HTERT RPE-1 (cell line): ENCODE data around the gene FAM25G.
"Not testable (repeated sequence)": the region's sequence is repeated elsewhere in the genome, so short reads cannot be mapped to it uniquely, and the experiment has no call there.

Source experiments
- in situ Hi-C: fragments of 300-500 bp; cut with MboI; formaldehyde crosslinking; loops from 4 replicates; pipeline ENCODE4 v1.14.3; 2020; ENCODE audit warnings: low sequenced_read_pairs

FAM25G gene

DNA sequence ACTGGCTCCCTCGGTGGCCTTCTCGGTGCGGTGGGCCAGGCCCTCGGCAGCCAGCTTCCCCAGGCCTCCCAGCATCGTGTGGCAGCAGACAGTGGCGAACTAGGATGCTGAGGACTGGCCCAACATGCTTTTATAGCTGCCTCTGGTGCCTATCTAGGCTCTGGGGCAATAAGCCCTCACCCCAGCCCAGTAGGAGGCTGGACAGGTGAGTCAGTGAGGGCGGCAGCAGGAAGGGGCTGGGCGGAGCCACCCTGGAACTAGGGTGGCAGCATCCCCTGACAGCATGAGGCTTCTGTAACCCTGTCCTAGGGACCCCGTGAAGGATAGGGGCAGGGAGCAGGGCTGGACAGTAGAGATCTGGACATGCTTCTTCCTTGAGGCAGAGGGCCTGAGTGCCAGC lies at the start of gene FAM25G:
Gene FAM25G (minus strand): TSS at position 101 of the 400 bp plus-strand sequence. CDS start 26 bp downstream, at position 75.
- in situ Hi-C loops = not testable (repeated sequence)

DNA sequence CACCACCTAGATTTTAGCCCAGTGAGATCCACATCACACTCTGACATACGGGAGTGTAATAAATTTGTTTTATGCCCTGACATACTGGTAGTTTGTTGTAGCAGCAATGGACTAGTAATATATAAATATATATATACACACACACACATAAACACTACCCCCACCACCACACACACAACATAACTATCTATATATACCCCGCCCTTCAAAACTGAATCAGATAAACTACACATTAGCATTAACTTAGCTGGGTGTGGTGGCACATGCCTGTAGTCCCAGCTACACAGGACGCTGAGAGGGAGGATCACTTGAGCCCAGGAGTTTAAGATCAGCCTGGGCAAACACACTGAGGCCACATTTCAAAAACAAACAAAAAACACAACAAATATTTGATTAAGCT lies 44.9 kb upstream of the FAM25G start:
- in situ Hi-C loops = not testable (repeated sequence)

DNA sequence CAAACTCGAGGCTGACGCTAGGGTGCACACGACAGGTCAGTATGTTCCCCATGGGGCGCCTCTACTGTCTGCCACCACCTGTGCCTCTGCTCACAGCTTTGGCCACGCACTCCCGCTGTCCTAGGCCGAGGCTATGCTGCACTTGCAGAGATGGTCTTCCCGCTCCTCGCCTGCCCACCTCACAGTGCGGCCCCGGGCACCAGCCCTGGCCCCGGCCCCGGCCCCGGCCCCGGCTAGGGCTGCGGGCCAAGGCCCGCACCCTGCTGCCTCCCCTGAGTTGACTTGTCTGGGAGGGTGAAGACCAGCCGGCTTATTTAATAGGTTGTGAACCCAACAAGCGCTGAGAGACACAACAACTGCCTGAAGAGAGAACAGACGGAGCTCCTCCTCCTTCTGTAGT lies 32.0 kb upstream of the FAM25G start, which contains the start of gene AGAP9:
Gene AGAP9 (minus strand): TSS at position 164 of the 400 bp plus-strand sequence. CDS start 112 bp downstream, at position 52.
- in situ Hi-C loops = not testable (repeated sequence)

DNA sequence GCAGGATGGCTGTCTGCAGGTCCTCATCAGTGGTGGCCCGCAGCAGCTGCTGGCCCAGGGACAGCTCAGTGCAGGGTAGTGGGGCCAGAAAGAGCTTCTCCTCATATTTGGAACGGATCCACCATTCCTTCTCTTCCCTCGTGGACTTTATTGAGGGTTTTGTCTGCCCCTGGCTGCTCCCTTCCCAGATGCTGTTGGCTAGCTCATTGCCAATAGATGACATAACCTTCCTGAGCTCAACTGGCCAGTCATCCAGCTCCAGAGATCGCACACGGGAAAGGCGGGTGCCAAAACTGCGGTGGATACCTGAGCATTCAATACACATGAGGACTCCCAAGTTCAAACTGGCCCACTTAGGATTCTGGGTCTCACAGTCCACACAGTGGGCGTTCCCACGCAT lies 10.8 kb upstream of the FAM25G start:
- in situ Hi-C loops = not testable (repeated sequence)

DNA sequence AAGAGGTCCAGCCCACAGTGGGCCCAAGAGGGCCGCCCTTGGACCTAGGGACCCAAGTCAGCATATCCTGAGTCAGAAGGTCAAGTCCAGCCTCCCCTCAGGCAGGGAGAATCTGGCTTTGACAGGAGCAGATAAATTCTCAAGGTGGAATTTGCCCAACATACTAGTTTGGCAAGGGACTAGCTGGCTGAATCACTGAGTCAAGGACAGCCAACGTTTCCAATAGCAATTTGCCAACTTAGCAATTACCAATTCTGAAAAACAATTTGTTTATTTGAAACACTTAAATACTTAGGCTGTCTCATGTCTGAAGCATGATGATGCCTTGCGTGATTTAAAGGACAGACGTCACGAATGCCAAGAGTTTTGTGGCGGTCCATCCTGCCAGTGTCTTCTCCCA lies 2.7 kb upstream of the FAM25G start:
- in situ Hi-C loops = not testable (repeated sequence)

DNA sequence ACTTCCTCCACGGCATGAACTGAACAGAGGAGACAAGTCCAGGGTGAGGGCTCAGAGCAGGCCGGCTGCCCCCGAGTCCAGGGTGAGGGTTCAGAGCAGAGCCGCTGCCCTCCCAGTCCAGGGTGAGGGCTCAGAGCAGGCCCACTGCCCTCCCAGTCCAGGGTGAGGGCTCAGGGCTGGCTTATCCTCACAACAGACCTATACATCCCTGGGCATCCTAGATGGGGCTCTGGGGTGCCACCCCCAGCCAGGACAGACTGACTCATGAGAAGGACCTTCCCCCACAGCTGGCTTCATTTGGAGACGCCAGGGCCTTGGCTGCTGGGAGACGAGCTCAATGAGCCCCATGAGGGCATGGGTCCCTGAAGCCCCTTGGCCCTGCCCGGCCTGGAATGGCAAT lies 1.9 kb downstream of the FAM25G start:
- in situ Hi-C loops = not testable (repeated sequence)

DNA sequence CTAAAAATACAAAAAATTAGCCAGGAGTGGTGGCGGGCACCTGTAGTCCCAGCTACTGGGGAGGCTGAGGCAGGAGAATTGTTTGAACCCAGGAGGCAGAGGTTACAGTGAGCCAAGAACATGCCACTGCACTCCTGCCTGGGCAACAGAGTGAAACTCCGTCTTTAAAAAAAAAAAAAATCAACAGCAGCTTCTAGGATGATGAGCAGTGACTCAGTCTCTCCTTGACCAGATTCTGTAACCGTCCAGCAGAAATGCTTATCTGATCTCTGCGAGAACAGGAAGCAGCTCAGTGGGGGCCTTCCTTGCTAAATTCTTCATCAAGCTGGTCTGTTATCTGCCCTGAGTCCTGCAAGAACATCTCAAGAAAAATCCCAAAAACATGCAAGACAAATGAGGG lies 5.6 kb downstream of the FAM25G start:
- in situ Hi-C loops = not testable (repeated sequence)

DNA sequence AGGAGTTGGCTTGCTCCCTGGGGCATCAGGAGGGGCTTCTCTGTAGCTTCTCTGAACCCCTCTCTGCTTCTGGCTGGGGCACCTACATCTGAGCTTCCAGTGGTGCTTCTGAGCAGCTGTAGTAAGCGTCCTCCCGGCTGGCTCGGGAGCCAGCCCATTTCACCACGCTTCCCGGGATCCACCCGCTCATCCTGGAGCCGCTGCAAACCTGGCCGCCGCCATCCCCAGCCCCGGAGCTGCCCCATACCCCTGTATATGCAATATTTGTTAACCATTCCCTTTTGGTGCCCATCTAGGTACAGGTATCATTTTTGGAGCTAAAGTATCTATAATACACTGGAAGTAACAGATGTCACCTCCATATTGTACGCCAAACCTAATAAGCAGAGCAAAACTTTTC lies 6.7 kb downstream of the FAM25G start:
- in situ Hi-C loops = not testable (repeated sequence)

DNA sequence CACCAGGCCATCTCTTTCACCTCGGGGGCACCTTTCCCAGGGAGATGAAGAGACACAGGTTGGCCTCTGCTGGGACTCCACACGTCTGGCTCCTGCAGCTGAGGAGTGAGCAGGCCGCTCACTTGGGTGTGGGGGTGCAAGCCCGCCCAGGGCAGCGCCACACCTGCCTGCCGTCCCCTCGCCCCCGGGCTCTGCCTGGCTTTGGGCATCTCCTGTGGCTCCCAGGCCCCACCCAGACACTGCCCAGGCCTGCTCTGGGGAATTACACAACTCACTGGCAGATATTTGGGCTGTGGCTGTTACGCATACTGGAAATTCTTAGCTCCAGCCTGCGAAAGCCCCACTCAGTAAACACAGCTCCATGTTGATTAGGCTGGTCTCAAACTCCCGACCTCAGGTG lies 7.6 kb downstream of the FAM25G start, which contains the start of gene ANXA8:
Gene ANXA8 (minus strand): TSS at position 193 of the 400 bp plus-strand sequence. CDS start 182 bp downstream, at position 11.
- in situ Hi-C loops = not testable (repeated sequence)

DNA sequence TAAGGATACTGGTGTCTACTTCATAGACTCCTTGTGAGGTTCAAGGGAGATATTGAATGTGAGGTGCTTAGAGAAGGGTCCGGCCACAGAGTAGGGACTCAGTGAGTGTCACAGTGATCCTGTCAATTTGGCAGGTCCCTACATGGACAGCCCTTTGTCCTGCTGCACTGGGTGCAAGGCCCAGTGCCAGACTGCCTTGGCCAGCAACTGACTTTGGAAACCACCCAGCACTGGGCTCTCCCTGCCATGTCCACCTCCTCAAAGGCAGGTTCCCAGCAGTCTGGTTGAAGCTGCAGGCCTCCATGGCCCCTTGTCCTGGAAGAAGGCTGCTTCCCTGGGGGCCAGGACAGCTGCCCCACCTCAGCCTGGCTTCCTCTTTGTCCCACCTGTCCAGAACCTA lies 9.1 kb downstream of the FAM25G start:
- in situ Hi-C loops = not testable (repeated sequence)

DNA sequence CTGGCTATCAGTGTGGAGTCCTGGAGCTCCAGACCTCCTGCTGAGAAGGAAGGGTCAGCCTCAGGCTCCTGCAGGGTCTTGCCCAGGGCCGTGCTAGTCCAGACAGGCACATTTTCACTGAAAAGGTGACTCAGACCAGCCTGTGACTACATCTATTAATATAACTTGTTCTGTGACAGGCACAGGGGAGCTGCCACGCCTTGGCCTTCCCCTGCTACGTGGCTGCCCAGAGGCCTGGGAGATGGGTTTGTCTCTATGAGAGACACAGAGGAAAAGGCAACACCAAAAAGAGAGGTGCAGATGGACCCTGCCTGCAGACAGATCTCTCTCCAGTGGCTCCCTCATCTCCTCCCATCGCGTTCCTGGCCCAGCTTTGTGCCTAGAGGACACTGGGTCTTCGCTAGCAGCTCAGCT lies 9.7 kb downstream of the FAM25G start:
- in situ Hi-C loops = not testable (repeated sequence)

DNA sequence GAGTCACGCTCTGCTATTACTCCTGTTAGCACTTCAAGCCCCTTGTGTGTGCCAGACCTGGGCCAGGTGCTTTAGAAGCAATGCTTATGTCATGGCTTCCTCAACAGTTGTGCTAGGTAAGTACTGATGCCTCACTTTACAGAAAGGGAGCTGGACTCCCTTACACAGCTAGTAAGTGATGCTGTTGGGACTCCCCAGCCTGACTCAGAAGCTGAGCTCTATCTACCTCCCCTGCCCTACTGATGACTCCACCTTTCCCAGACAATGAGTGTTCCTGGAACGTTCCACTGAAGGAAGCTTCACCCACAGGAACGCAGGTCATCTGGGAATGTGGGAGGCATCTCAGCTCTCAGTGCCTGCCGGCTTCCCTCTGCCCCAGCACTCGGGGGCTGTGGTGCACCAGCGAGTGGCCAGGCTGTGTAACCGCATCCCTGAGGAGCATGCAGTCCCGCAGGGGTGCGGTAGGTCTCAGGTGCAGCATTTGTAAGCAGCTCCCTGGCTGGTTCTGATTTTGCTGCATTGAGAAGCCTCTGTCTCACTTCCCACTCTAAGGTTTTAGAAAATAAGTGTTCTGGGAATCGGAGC lies 10.2 kb downstream of the FAM25G start:
- in situ Hi-C loops = not testable (repeated sequence)

DNA sequence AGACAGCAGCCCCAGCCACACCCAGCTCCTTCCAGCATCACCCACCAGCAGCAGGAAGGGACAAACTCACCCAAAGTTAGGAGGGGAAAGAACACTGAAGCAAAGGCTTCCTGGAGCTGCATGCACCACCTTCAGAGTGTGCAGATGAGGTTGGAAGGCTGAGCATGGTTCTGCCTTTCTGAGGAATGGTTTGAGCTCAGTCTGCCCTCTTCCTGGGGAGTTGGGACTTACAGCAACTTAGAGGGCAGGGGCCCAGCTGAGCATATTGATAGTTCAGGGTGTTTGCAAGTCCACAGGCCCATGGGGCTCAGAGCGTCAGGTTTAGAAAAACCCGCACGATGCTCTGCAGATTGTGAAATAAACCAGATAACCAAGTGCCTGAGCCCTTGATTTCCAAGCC lies 11.4 kb downstream of the FAM25G start:
- in situ Hi-C loops = not testable (repeated sequence)

DNA sequence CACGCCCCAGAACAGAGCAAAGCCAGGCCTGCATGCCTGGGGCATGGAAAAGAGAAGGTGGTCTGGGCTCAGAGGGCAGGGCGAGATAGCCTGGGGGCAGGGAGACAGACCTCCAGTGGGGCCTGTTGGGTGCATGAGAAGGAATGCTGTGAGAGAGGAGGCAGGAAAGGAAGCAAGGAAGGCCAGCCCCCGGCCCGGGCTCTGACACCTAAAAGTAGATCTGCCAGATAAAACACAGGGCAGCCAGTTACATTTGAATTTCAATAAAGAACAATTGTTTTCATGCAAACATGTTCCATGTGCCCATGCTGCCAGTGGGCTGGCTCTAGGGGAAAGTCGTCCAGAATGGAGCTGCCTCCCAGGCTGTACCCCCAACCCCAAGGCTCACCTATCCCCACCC lies 13.4 kb downstream of the FAM25G start:
- in situ Hi-C loops = not testable (repeated sequence)

DNA sequence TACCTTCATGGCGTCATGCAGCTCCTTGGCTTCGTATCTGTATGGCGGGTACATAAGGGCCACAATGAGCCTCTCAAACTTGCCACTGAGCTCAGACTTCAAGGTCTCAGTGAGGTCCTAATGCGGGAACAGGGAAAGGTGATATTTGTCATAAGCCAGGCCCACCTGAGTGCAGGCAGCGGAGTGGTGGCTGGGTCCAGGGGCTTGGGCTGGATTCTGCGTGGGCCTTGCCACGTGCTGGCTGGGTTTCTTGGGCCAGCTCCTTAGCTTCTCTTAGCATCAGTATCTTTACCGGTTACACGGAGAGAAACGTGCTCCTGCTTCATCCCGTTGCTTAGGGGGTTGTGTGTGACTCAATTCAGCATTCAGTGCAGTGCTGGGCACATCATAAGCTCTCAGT lies 14.4 kb downstream of the FAM25G start:
- in situ Hi-C loops = not testable (repeated sequence)

DNA sequence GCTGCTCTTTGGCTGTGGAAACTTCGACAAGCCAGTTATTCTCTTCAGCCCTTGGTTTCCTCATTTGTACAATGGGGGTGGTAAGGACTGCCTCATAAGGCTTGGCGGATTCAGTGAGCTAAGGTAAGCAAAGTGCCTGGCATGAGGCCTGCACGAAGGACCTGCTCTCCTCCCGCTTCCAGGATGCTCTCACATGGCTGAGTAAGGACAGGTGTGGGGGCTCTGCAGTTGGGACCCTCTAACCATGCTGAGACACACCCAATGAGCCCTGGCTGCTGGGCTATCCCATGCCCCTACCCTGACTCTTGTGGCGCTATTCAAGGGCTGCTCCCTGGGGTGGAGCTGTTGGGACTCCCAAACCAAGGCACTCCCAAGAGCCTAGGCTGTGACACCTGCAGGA lies 16.4 kb downstream of the FAM25G start:
- in situ Hi-C loops = not testable (repeated sequence)

DNA sequence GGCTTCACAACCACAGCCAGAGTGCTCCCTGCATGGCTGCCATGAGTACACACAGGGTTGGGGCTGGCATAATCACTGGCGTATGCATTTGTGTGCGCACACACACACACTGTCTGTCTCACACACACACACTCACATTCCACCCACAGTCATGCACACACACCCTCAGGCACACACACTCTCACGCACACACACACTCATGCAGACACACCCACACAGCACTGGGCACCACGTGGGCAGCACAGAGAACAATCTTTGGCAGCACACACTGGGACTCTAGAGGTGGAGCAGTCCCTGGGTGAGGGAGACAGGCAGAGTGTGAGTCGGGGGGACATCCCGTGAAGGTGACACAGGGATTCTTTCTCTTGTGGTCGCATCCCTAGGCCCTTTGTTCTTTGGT lies 18.0 kb downstream of the FAM25G start:
- in situ Hi-C loops = not testable (repeated sequence)

DNA sequence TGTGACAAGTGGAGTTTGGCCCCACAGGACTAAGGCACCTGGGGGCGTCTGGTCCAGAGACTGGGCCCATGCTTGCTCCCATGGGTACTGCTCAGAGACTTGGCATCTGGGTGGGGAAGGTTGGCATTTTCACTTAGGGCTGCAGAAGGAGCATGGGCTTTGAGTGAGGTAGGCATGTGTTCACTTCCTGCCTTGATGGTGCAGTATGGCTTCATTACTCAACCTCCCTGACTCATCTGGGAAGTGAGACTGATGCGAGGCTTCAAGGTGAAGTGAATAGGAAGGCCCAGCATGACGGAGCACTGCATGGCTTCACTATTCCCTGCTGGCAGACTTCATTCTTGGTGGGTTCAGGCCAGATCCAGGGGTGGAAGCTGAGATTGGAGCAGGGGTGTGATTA lies 18.9 kb downstream of the FAM25G start:
- in situ Hi-C loops = not testable (repeated sequence)

DNA sequence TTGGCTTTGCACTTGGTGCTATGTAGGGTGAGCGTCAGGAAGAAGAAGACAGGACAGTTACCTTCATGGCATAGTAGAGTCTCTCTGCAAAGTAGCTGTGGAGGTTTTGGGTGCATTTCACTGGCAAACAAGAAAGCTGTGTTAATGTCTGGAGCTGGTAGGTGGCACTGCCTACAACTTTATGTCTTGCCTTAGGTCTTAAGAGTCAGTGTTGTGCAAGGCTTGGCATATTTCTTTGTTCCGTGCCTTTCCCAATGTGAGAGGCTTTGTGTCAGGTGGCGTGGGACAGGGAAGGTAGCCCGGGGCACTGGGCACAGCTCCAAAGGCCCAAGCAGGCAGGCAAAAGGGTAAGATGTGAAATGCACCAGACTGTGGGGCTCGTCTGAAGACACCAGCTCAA lies 19.4 kb downstream of the FAM25G start:
- in situ Hi-C loops = not testable (repeated sequence)

DNA sequence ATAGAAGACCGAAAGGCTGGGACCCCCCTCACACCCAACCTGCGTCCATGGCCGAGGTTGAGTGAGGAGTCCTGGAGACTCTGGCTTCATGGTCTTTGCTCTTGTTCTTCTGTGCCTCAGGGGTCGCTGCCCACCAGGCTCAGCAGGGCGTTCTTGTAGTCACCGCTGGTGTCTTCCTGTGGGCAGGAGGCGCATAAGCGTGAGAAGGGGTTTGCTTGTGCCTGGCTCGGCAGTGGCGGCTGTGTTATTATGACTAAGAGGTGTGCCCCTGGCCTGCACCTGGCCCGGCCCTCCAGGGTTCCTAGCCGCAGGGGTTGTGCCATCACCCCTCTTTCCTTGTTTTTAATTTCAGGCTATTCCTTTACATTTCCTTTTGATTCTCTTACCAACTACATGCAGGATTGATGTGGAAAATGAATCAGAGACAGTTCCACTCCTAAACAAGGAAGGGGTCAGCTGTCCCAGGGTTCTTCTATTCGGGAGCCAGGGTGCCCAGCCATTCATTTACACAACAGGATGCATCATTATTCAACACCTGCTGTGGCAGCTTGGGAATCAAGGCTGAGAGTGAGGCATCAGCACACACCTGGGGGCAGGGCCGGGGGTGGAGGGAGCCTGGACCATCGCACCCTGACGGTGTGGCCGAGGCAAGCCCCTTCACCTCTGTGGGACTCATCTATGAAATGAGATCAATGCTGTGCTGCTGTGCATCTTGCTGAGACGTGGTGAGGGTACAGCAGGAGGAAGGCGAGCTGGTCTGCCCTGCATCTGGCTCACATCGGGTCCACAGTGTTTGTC lies 22.6 kb downstream of the FAM25G start:
- in situ Hi-C loops = not testable (repeated sequence)

DNA sequence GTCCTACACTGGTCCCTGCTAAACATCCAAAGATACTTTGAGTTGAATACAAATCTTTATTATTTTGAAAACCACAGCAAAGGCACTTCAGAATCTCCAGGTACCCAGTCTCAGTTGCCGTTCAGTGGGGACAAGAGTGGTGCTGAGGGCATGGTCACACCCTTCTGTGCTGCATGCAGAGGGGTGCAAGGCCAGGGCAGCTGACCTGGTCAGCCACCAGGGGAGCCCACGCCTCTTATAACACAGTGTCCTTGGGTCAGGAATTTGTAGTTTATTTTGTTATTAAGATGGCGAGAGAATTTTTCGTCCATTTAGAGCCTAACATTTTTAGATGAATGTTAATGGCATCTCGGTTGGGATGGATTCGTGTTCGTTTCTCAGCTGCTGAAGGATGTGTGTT lies 23.5 kb downstream of the FAM25G start:
- in situ Hi-C loops = not testable (repeated sequence)

DNA sequence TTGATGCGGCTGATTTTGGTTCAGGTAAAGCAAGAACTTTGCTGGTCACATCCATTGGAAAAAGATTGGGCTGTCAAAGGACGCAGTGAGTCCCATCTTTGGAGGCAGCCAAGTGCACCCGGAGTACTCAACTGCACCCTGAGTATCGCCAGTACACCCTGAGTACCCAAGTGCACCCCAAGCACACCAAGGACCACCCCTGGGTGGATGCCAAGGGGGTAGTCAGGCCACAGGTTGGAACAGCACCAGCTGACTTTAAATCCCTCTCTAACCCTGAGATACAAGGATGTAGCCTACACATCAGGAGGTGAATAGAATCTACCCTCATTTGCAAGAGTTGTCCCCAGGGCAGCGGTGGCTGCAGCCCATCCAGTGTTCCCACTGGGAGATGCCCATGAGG lies 24.0 kb downstream of the FAM25G start:
- in situ Hi-C loops = not testable (repeated sequence)
